Gastroesophageal sphincter (tissue), 4 donors: ENCODE results near the gene TCF4. TPM values are rescaled to one million over a fixed set of nuclear protein-coding genes. Genes with fewer than 3 reads are reported as not detected.

Experiments
- ATAC-seq: fragments of 150-250 bp; one replicate; pipeline ENCODE4 v1.9.1; 2016; ENCODE audit warnings: mild to moderate bottlenecking, moderate library complexity
- H3K27ac ChIP-seq, 4 donors: fragments of 200-600 bp; sonication (generic) in 3 of 4; 1 replicate in 3 of 4; 2 replicates in 1 of 4; pipeline ENCODE4 v1.5.1; 2016 to 2019
- H3K27me3 ChIP-seq: fragments of 200-600 bp; sonication (generic); one replicate; pipeline ENCODE4 v1.5.1; 2019
- H3K36me3 ChIP-seq, 2 donors: fragments of 200-600 bp; sonication (generic); one replicate each; pipeline ENCODE4 v1.5.1; 2019; ENCODE audit warnings: control low read depth in 1 of 2
- H3K4me1 ChIP-seq, 3 donors: fragments of 200-600 bp; sonication (generic); 1 replicate in 2 of 3; 2 replicates in 1 of 3; pipeline ENCODE4 v1.5.1; 2016 to 2019; ENCODE audit warnings: control low read depth in 2 of 3
- H3K4me3 ChIP-seq, 2 donors: fragments of 200-600 bp; sonication (generic); one replicate each; pipeline ENCODE4 v1.5.1; 2019; ENCODE audit warnings: mild to moderate bottlenecking in 1 of 2, moderate library complexity in 1 of 2
- H3K9me3 ChIP-seq, 3 donors: fragments of 200-600 bp; sonication (generic); one replicate each; pipeline ENCODE4 v1.5.1; 2017 to 2019; ENCODE audit warnings: control low read depth in 2 of 3
- CTCF ChIP-seq, 4 experiments: fragments of 200-600 bp in 2 of 4; fragments of 450-650 bp in 2 of 4; sonication (generic) in 1 of 4; IDR thresholded peaks; one replicate each; pipeline ENCODE4 v1.5.1; 2017 to 2019; ENCODE audit warnings: antibody characterized with exemption in 4 of 4, mild to moderate bottlenecking in 2 of 4, moderate library complexity in 2 of 4
- EP300 ChIP-seq: sonication (generic); formaldehyde crosslinking; IDR thresholded peaks from one replicate; pipeline ENCODE4 v1.6.1; 2017; ENCODE audit warnings: antibody characterized with exemption, mild to moderate bottlenecking
- POLR2A ChIP-seq, 2 donors: fragments of 450-650 bp; IDR thresholded peaks; one replicate each; pipeline ENCODE4 v1.6.1; 2017; ENCODE audit warnings: antibody characterized with exemption in 2 of 2, mild to moderate bottlenecking in 2 of 2, moderate library complexity in 1 of 2
- POLR2AphosphoS5 ChIP-seq: sonication (generic); formaldehyde crosslinking; IDR thresholded peaks from one replicate; pipeline ENCODE4 v1.6.1; 2017; ENCODE audit warnings: antibody characterized with exemption
- WGBS, 2 donors: methylation state at CpG; one replicate each; pipeline ENCODE4 v1.1.5; 2018; ENCODE audit warnings: low coverage in 1 of 2; 5-methylcytosine and 5-hydroxymethylcytosine counted together
- total RNA-seq, 4 donors: library from RNA; depleted of rRNA; stranded (reverse); fragments of >200 nt; gene quantifications; one replicate each; pipeline ENCODE4 v1.1.0, GENCODE V29; 2016

Gene TCF4
- total RNA-seq, 4 donors from 2014 or later: 64.1 to 87.6 (median 76.2) TPM

GRCh38 chr18:55588870-55589595 is 1.0 kb upstream of the TCF4 start:
- H3K27ac ChIP-seq: peak overlapping the region; percentile 68 to 91 (median 90)
- WGBS, 2 donors: 0 to 3% methylated on average over 12 of the region's 12 CpGs

GRCh38 chr18:55587418-55588110 is 428 bp downstream of the TCF4 start:
- Histone ChIP-seq H3K27me3 (no peaks in the 10 kb centered on the region), H3K4me3 (peak overlapping the region; percentile 73 to 75), H3K9me3 (no peaks in the 10 kb centered on the region), H3K27ac (peak overlapping the region; percentile 7 to 91 (median 90)), H3K36me3 (no peaks in the 10 kb centered on the region), H3K4me1 (peaks cover 0 to 50% (median 3%) of the 10 kb centered on the region in 3 donors)
- TF ChIP-seq EP300 (no peak), POLR2AphosphoS5 (no peak), POLR2A (IDR thresholded peaks at IDR 0.05) (no peak), CTCF (IDR thresholded peaks at IDR 0.05) (no peak)
- 0 to 1% methylated on average over 9 to 18 of the region's 63 CpGs for WGBS, 2 donors
- no peak for ATAC-seq

More at GRCh38 chr18:55588870-55589595, 1.0 kb upstream of the TCF4 start:
- TF ChIP-seq EP300: no peak
- TF ChIP-seq CTCF (IDR thresholded peaks at IDR 0.05): no peak
- no peak for TF ChIP-seq POLR2A (IDR thresholded peaks at IDR 0.05)
- peak overlapping the region; percentile 73 to 75 for H3K4me3 ChIP-seq
- no peak for ATAC-seq
- peaks cover 0 to 35% (median 3%) of the 10 kb centered on the region in 3 donors for H3K4me1 ChIP-seq
- no peaks in the 10 kb centered on the region for H3K27me3 ChIP-seq
- H3K36me3 ChIP-seq: no peaks in the 10 kb centered on the region
- H3K9me3 ChIP-seq: no peaks in the 10 kb centered on the region

DNA sequence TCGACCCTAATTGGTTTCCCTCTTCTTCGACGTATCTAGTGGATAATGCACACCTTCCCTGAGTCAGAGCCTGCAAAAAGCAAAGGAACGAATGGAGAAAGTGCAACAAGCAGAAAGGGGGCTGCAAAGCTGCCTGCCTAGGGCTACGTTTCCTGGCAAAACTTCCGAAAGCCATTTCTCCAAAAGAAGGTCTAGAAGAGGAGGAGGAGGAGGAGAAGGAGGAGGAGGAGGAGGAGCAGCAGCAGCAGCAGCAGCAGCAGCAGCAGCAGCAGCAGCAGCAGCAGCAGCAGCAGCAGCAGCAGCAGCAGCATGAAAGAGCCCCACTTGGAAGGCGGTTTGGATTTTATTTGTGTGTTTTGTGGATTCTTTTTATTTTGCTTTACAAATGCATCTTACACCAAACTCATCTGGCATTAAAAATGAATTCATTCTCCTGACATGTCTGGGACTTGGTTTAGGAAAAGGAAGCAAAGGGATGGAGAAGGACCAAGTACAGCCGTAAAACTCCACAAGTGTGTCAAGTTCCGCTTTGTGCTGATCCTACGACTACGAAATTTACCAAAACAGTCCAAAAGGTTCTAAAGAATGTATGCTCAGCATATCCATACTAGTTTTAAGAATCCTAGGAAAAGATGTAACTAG is 2.0 kb downstream of the TCF4 start:
- Histone ChIP-seq H3K4me3 (peak overlapping the region; percentile 73 to 75), H3K36me3 (no peaks in the 10 kb centered on the region), H3K9me3 (no peaks in the 10 kb centered on the region), H3K27ac (peak overlapping the region; percentile 61 to 91 (median 80)), H3K4me1 (peaks cover 0 to 63% (median 3%) of the 10 kb centered on the region in 3 donors), H3K27me3 (no peaks in the 10 kb centered on the region)
- no peak for ATAC-seq
- WGBS, 2 donors: 3 to 4% methylated on average over 11 of the region's 11 CpGs
- no peak for TF ChIP-seq CTCF (IDR thresholded peaks at IDR 0.05)
- TF ChIP-seq EP300: no peak

- WGBS, 2 donors: 0 to 15% methylated on average over 4 to 5 of the region's 5 CpGs
- H3K4me3 ChIP-seq: peak overlapping the region; percentile 73 to 75
- no peak for TF ChIP-seq POLR2AphosphoS5
- no peak for TF ChIP-seq CTCF (IDR thresholded peaks at IDR 0.05)
- TF ChIP-seq POLR2A (IDR thresholded peaks at IDR 0.05): no peak
- no peak for TF ChIP-seq EP300
- H3K27me3 ChIP-seq: no peaks in the 10 kb centered on the region
- no peaks in the 10 kb centered on the region for H3K9me3 ChIP-seq
- H3K36me3 ChIP-seq: no peaks in the 10 kb centered on the region
- H3K4me1 ChIP-seq: peaks cover 0 to 65% (median 3%) of the 10 kb centered on the region in 3 donors
- H3K27ac ChIP-seq: peak overlapping the region; percentile 61 to 91 (median 80)
- ATAC-seq: no peak
These were observed 2.7 kb downstream of the TCF4 start for GRCh38 chr18:55585065-55585919.
